H1 (cell line): Measurements from ENCODE around the gene ZFHX2. TPM values are rescaled to one million over a fixed set of nuclear protein-coding genes. Genes with fewer than 3 reads are reported as not detected.

ENCODE experiments used
- CHD1 ChIP-seq: IDR thresholded peaks from 2 replicates; pipeline ENCODE4 v1.6.1; 2012; ENCODE audit warnings: low read depth, low read length, improper control_type of control experiment
- EP300 ChIP-seq, 2 experiments: IDR thresholded peaks; 1 replicate in 1 of 2; 2 replicates in 1 of 2; pipeline ENCODE4 v1.6.1; 2011 to 2012; ENCODE audit warnings: low read depth in 2 of 2, low read length in 2 of 2, mild to moderate bottlenecking in 2 of 2, borderline replicate concordance in 1 of 2, inconsistent platforms in 1 of 2, moderate library complexity in 1 of 2
- GTF2F1 ChIP-seq: IDR thresholded peaks from 2 replicates; pipeline ENCODE4 v1.6.1; 2012; ENCODE audit warnings: low read depth, low read length, improper control_type of control experiment, borderline replicate concordance
- HDAC6 ChIP-seq: IDR thresholded peaks from one replicate; pipeline ENCODE4 v1.7.1; 2012; ENCODE audit warnings: low read depth, mild to moderate bottlenecking, inconsistent platforms, low read length, moderate library complexity
- MAFK ChIP-seq: IDR thresholded peaks from 2 replicates; pipeline ENCODE4 v1.6.1; 2012; ENCODE audit warnings: low read depth, mild to moderate bottlenecking, improper control_type of control experiment, low read length
- NANOG ChIP-seq: IDR thresholded peaks from 2 replicates; pipeline ENCODE4 v1.6.1; 2011; ENCODE audit warnings: low read length, low read depth, mild to moderate bottlenecking, inconsistent platforms; ENCODE audit not compliant: insufficient read depth, poor library complexity, severe bottlenecking
- POLR2A ChIP-seq, 2 experiments: IDR thresholded peaks; 1 replicate in 1 of 2; 2 replicates in 1 of 2; pipeline ENCODE4 v1.6.1; 2011; ENCODE audit warnings: low read depth in 2 of 2, low read length in 2 of 2, mild to moderate bottlenecking in 2 of 2; ENCODE audit errors: control extremely low read depth in 1 of 2
- RAD21 ChIP-seq, 2 experiments: IDR thresholded peaks in 1 of 2; conservative IDR thresholded peaks in 1 of 2; 2 replicates each; pipeline ENCODE4 v1.6.1; 2011; ENCODE audit warnings: low read depth in 2 of 2, low read length in 2 of 2, improper control_type of control experiment in 1 of 2, inconsistent platforms in 1 of 2, mild to moderate bottlenecking in 1 of 2, moderate library complexity in 1 of 2
- RFX5 ChIP-seq: IDR thresholded peaks from 2 replicates; pipeline ENCODE4 v1.6.1; 2011; ENCODE audit warnings: low read depth, low read length, improper control_type of control experiment, borderline replicate concordance
- SIX5 ChIP-seq: IDR thresholded peaks from 2 replicates; pipeline ENCODE4 v1.6.1; 2011; ENCODE audit warnings: mild to moderate bottlenecking, low read depth, low read length
- TAF1 ChIP-seq: IDR thresholded peaks from 2 replicates; pipeline ENCODE4 v1.6.1; 2011; ENCODE audit warnings: mild to moderate bottlenecking, low read depth, low read length
- TAF7 ChIP-seq: optimal IDR thresholded peaks from 2 replicates; pipeline ENCODE3; 2011; ENCODE audit warnings: low read depth, mild to moderate bottlenecking, inconsistent platforms, low read length, moderate library complexity, borderline replicate concordance
- USF2 ChIP-seq: IDR thresholded peaks from 2 replicates; pipeline ENCODE4 v1.6.1; 2011; ENCODE audit warnings: low read length, improper control_type of control experiment
- polyA plus RNA-seq, 7 experiments: library from polyadenylated mRNA; depleted of rRNA in 3 of 7; stranded (reverse) in 5 of 7; unstranded in 2 of 7; fragments of >200 nt in 5 of 7; fragments of 200-250 nt in 2 of 7; gene quantifications; 1 replicate in 5 of 7; 2 replicates in 1 of 7; 4 replicates in 1 of 7; pipeline versions ENCODE4 v1.2.1 to v1.2.3, GENCODE V29; 2011 to 2013; ENCODE audit warnings: missing spikeins in 2 of 7, mixed read lengths in 2 of 7
- total RNA-seq: library from RNA; stranded (reverse); fragmentation: NEBNext Ultra II Directional; extraction: Animal tissue kit (Norgen Biotek cat#: 25700); gene quantifications from 2 replicates; pipeline ENCODE4 v1.2.1, GENCODE V29; 2021
- TF ChIP-seq, protein P1 (sequence below): IDR thresholded peaks from 2 replicates; pipeline ENCODE4 v1.6.1; 2012; ENCODE audit warnings: low read length, inconsistent platforms

Gene ZFHX2
- total and polyA plus RNA-seq, 2 of the 8 experiments (the other 6 are each of a cell fraction or from before 2014, with no cell fraction given) = 2.7 to 27.0 TPM

GRCh38 chr14:23562822-23563472 is 11.4 kb upstream of the ZFHX2 start (continued):
- TF ChIP-seq TAF1 = no peak
- no peak for TF ChIP-seq CHD1
- TF ChIP-seq, protein P1, sequence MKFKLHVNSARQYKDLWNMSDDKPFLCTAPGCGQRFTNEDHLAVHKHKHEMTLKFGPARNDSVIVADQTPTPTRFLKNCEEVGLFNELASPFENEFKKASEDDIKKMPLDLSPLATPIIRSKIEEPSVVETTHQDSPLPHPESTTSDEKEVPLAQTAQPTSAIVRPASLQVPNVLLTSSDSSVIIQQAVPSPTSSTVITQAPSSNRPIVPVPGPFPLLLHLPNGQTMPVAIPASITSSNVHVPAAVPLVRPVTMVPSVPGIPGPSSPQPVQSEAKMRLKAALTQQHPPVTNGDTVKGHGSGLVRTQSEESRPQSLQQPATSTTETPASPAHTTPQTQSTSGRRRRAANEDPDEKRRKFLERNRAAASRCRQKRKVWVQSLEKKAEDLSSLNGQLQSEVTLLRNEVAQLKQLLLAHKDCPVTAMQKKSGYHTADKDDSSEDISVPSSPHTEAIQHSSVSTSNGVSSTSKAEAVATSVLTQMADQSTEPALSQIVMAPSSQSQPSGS = peak; percentile 44; the same call in 1 of the 2 replicates
- no peak for TF ChIP-seq GTF2F1
- TF ChIP-seq MAFK = no peak
- TF ChIP-seq POLR2A (IDR thresholded peaks at IDR 0.05; ENCODE audit: control extremely low read depth in 1 of 2, low read depth in 2 of 2, low read length in 2 of 2) = peak in 1 of 2 experiments; percentile 37; a peak in 1 of 3 replicates
- no peak for TF ChIP-seq RFX5
- no peak for TF ChIP-seq HDAC6
- TF ChIP-seq SIX5 = no peak
- TF ChIP-seq TAF7 = no peak
- TF ChIP-seq RAD21 (IDR thresholded peaks at IDR 0.05 in 1 of 2, conservative IDR thresholded peaks at IDR 0.05 in 1 of 2; ENCODE audit: low read depth in 2 of 2, low read length in 2 of 2) = peak; percentile 93 to 96
- no peak for TF ChIP-seq NANOG
- TF ChIP-seq USF2 = no peak
- no peak for TF ChIP-seq EP300 (IDR thresholded peaks at IDR 0.05; ENCODE audit: borderline replicate concordance in 1 of 2, low read depth in 2 of 2, low read length in 2 of 2)
